GM18858 (cell line): ENCODE data around the gene OTOP1.
"Not testable (repeated sequence)": the region's sequence is repeated elsewhere in the genome, so short reads cannot be mapped to it uniquely, and the experiment has no call there.

Experiments
- ATAC-seq: cut with Tn5 transposase; IDR thresholded peaks from one replicate; pipeline ENCODE4 v1.9.1; 2021; ENCODE audit not compliant: unreplicated experiment

Gene OTOP1

GRCh38 chr4:4165701-4166392 lies 60.9 kb downstream of the OTOP1 start:
- not testable (repeated sequence) for ATAC-seq

- ATAC-seq = not testable (repeated sequence)
These were observed 62.1 kb downstream of the OTOP1 start for GRCh38 chr4:4164532-4165173.

- not testable (repeated sequence) for ATAC-seq
These were observed 64.5 kb downstream of the OTOP1 start for GRCh38 chr4:4162186-4162585.

- ATAC-seq = not testable (repeated sequence)
These were observed 65.6 kb downstream of the OTOP1 start for GRCh38 chr4:4160956-4161665.

- not testable (repeated sequence) for ATAC-seq
These were observed 81.1 kb downstream of the OTOP1 start for GRCh38 chr4:4145622-4146021.

- not testable (repeated sequence) for ATAC-seq
These were observed 83.4 kb downstream of the OTOP1 start for GRCh38 chr4:4143376-4143775.

GRCh38 chr4:4142679-4143078 lies 84.0 kb downstream of the OTOP1 start:
- not testable (repeated sequence) for ATAC-seq

GRCh38 chr4:4141186-4141585 lies 85.5 kb downstream of the OTOP1 start:
- ATAC-seq = not testable (repeated sequence)
